HG03378 (cell line): Measurements from ENCODE around the gene TSPAN1.

ENCODE experiments used
- ATAC-seq: cut with Tn5 transposase; IDR thresholded peaks from one replicate; pipeline ENCODE4 v1.9.1; 2021; ENCODE audit warnings: mild to moderate bottlenecking, moderate library complexity; ENCODE audit not compliant: unreplicated experiment

TSPAN1 gene

GRCh38 chr1:46186076-46186475, 11.2 kb downstream of the TSPAN1 start:
- no peak for ATAC-seq

GRCh38 chr1:46187106-46187869, 12.4 kb downstream of the TSPAN1 start:
- no peak for ATAC-seq

GRCh38 chr1:46188295-46189030, 13.6 kb downstream of the TSPAN1 start:
- no peak for ATAC-seq

GRCh38 chr1:46190539-46190938, 15.7 kb downstream of the TSPAN1 start:
- ATAC-seq = no peak

GRCh38 chr1:46191033-46191701, 16.3 kb downstream of the TSPAN1 start:
- ATAC-seq = no peak

- no peak for ATAC-seq
These were observed 17.3 kb downstream of the TSPAN1 start for GRCh38 chr1:46192171-46192570.

GRCh38 chr1:46193285-46193684, 18.4 kb downstream of the TSPAN1 start:
- ATAC-seq = no peak

GRCh38 chr1:46193984-46194570, 19.2 kb downstream of the TSPAN1 start:
- ATAC-seq = no peak

- ATAC-seq = no peak
These were observed 19.8 kb downstream of the TSPAN1 start for GRCh38 chr1:46194641-46195193.

- ATAC-seq = no peak
These were observed 21.7 kb downstream of the TSPAN1 start for GRCh38 chr1:46196609-46197008.

GRCh38 chr1:46197560-46197963, 22.7 kb downstream of the TSPAN1 start:
- no peak for ATAC-seq

- peak; percentile 46 for ATAC-seq
These were observed 23.3 kb downstream of the TSPAN1 start, which contains the start of gene POMGNT1 for GRCh38 chr1:46197964-46198811. Gene POMGNT1, minus strand, starts transcription at chr1:46198434. Its CDS starts 613 bp downstream, at chr1:46197821.

- no peak for ATAC-seq
These were observed 24.4 kb downstream of the TSPAN1 start for GRCh38 chr1:46199233-46199749.

- no peak for ATAC-seq
These were observed 29.0 kb downstream of the TSPAN1 start for GRCh38 chr1:46203738-46204405.

GRCh38 chr1:46204406-46204742, 29.5 kb downstream of the TSPAN1 start:
- no peak for ATAC-seq

GRCh38 chr1:46205141-46205540, 30.3 kb downstream of the TSPAN1 start:
- ATAC-seq = no peak

GRCh38 chr1:46205791-46206190, 30.9 kb downstream of the TSPAN1 start:
- no peak for ATAC-seq

GRCh38 chr1:46206399-46206798, 31.5 kb downstream of the TSPAN1 start:
- ATAC-seq = no peak

- no peak for ATAC-seq
These were observed 35.7 kb downstream of the TSPAN1 start for GRCh38 chr1:46210561-46210960.
